Skeletal muscle satellite cell (primary cell): ENCODE results near the gene RABAC1.

Experiments
- H3K27me3 ChIP-seq: 2 replicates; pipeline ENCODE4 v1.7.0; 2013; ENCODE audit warnings: low read length; ENCODE audit not compliant: control insufficient read depth, insufficient read depth
- H3K36me3 ChIP-seq: 2 replicates; pipeline ENCODE4 v1.7.0; 2013; ENCODE audit warnings: mild to moderate bottlenecking, control low read depth, low read length; ENCODE audit not compliant: insufficient read depth
- H3K4me1 ChIP-seq: 2 replicates; pipeline ENCODE4 v1.7.0; 2013; ENCODE audit warnings: low read length; ENCODE audit not compliant: control insufficient read depth, insufficient read depth
- H3K4me2 ChIP-seq: 2 replicates; pipeline ENCODE4 v1.7.0; 2013; ENCODE audit warnings: mild to moderate bottlenecking, low read length
- H3K4me3 ChIP-seq: 2 replicates; pipeline ENCODE4 v1.7.0; 2013; ENCODE audit warnings: low read length
- H3K9ac ChIP-seq: 2 replicates; pipeline ENCODE4 v1.7.0; 2013; ENCODE audit warnings: mild to moderate bottlenecking, low read depth, low read length, moderate library complexity
- H3K9me3 ChIP-seq: replicated peaks from 2 replicates; pipeline ENCODE4 v1.7.0; 2013; ENCODE audit warnings: mild to moderate bottlenecking, control low read depth, low read length

RABAC1 gene

DNA sequence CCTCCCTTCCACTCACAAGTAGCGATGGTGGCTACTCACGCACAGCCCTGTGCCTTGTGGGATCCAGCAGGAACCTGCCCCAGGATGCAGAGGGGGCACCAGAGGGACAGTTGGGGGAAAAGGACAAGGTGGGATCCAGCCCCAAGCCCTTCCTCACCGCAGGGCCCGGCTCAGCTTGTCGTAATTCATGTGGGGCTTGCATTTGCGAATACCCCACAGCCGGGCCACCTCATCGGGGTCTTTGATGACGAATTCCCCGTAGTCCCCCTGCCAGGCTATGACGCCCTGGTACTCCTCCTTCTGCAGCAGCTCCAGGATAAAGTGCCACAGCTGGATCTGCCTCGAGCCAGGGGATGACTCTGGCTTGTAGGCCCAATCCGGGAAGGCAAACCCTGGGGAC, 49.4 kb downstream of the RABAC1 start:
- no peak overlapping the region for H3K4me3 ChIP-seq
- H3K4me2 ChIP-seq, result no peak overlapping the region
- peaks cover 28% of the 10 kb centered on the region for H3K36me3 ChIP-seq
- H3K9me3 ChIP-seq, result no peaks in the 10 kb centered on the region
- no peaks in the 10 kb centered on the region for H3K4me1 ChIP-seq
- no peak overlapping the region for H3K9ac ChIP-seq
- peaks cover 37% of the 10 kb centered on the region for H3K27me3 ChIP-seq

DNA sequence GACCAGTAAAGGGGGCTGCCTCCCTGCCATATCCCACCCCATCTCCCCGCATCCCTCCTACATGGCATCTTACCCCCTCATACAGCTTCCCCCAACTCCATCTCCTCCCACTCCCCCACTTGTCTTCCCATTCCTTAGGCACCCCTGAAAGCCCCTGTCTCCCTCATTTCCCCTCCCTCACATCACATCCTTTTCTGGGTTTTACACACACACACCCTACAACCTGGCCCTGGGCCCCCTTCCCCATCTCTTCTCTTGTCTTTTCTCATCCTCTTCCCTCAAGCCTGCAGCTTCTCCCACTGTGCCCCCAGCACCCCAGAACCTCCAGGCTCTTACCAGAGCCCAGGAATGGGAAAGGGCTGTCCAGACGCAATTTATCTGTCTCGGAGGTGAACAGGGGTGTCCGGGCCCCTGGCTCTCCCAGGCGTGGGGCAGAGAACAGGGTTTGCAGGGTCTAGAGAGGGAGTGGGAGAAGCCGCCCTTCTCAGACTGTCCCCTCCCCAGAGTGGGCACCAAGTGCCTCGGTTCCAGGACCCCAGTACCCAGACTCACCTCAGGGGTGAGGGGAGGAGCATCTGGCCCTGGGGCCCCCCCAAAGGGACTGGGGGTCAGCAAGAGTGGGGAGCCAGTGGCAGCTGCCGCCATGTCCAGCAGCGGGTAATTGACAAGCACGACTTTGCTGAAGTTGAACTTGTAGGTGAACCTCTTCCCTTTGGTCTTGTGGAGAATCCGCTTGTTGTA, 50.2 kb downstream of the RABAC1 start:
- Histone ChIP-seq H3K27me3 (peaks cover 32% of the 10 kb centered on the region), H3K9me3 (no peaks in the 10 kb centered on the region), H3K4me1 (no peaks in the 10 kb centered on the region), H3K36me3 (peaks cover 36% of the 10 kb centered on the region), H3K4me3 (no peak overlapping the region), H3K9ac (no peak overlapping the region), H3K4me2 (no peak overlapping the region)

DNA sequence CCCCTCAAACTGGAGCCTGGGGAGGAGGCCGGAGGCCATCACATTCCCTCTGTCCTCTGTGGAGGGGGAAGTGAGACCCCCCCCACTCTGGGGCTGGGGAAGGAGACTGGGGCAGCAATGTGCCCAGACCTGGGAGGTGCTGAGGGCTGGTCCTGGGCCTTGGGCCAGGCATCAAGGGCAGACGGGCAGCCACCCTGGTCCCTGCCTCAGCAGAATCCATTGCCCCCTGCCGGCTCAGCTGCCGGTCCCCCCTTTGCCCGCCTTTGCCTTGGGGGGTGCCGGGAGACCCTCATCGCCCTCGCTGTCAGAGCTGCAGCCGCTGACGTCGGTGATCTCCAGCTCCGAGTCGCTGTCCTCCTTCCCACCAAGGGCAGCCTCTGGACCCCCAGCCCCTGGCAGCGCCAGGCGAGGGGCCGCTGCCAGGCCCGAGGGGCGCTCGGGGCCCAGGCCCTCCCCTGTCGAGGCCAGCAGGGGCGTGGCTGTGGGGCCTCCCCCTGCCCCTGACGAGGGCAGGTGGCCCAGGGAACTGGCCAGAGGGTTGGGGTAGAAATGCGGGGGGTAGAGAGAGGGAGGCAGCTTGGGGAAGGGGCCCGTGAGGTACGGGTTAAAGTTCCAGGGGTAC, 51.0 kb downstream of the RABAC1 start:
- Histone ChIP-seq H3K4me2 (no peak overlapping the region), H3K36me3 (peaks cover 43% of the 10 kb centered on the region), H3K9ac (no peak overlapping the region), H3K4me1 (no peaks in the 10 kb centered on the region), H3K4me3 (no peak overlapping the region), H3K27me3 (peaks cover 25% of the 10 kb centered on the region), H3K9me3 (no peaks in the 10 kb centered on the region)

DNA sequence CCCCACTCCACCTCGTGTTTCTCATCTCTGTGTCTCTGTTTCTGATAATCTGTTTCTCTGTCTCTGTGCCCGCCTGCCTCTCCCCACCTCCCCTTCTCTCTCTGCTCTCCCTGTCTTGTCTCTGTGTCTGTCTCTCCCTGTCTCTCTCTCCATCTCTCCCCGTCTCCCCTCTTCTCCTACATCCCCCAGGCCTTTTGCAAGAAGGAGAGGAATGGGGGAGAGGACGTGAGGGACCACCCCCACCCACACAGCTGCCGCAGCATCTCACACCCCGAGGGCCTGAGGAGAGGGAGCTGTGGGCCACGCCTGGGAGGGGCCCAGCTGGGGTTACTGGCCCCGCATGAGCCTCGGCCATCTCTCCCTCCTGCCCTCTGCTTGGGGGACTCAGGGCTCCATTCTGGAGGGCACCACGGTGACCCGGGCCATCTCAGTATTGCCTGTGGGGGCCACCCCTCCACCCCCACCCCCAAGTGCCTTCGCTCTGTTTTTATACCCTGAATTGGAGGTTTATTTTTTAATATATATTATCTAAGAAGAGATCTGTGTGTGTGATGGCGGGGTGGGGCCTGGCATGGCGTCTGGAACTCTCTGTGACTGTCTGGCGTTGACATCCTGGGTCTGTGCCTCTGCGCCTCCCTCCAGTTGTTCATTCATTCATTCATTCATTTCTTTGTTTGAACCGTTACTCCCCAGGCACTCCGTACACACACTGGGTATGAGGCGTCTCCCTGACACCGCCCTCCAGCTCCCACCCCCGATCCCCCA, 52.0 kb downstream of the RABAC1 start:
- Histone ChIP-seq H3K4me2 (no peak overlapping the region), H3K36me3 (peaks cover 53% of the 10 kb centered on the region)

More for the DNA sequence above, 52.0 kb downstream of the RABAC1 start:
- H3K27me3 ChIP-seq, result peaks cover 16% of the 10 kb centered on the region
- no peak overlapping the region for H3K9ac ChIP-seq
- H3K4me3 ChIP-seq, result no peak overlapping the region
- H3K9me3 ChIP-seq, result no peaks in the 10 kb centered on the region
- no peaks in the 10 kb centered on the region for H3K4me1 ChIP-seq
